NCI-H2107 treated with DMSO at 0.1 percent for 48 hours (cell line): ENCODE data around the gene MT1E.

Experiments
- DNase-seq: peaks from one replicate; lab custom pipeline; 2025; ENCODE audit not compliant: unreplicated experiment; lab: John Stamatoyannopoulos, UW

The MT1E gene

DNA sequence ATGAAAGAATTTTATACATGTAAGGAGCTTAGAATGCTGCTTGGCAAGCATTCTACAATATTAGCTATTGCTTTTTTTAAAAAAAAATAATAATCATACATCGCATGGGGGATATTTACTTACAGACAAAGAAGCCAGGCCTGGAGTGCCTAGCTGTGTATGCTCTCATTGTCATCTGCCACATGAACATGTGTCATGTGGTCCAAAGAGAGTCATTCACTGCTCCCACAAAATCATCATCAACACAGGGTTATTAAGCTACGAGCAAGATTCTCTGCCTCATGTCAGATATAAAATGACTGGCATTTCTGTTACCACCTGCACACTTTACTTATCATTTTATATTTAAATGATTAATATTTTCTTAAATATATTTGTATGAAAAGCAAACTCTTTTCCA is 1.9 kb upstream of the MT1E start:
- no peak for DNase-seq

- DNase-seq: no peak
Measured at GRCh38 chr16:56625943-56626654, 518 bp downstream of the MT1E start.

DNA sequence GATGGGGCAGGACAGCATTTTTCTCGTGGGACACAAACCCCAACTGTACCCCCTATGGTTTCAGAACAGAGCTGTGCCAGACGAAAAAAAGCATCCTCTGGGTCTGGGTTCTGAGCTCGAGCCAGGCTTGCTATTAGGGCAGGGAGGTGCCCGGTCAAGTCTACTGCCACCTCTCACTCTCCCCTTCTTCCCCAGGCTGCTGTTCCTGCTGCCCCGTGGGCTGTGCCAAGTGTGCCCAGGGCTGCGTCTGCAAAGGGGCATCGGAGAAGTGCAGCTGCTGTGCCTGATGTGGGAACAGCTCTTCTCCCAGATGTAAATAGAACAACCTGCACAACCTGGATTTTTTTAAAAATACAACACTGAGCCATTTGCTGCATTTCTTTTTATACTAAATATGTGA is 1.1 kb downstream of the MT1E start:
- DNase-seq: no peak

DNA sequence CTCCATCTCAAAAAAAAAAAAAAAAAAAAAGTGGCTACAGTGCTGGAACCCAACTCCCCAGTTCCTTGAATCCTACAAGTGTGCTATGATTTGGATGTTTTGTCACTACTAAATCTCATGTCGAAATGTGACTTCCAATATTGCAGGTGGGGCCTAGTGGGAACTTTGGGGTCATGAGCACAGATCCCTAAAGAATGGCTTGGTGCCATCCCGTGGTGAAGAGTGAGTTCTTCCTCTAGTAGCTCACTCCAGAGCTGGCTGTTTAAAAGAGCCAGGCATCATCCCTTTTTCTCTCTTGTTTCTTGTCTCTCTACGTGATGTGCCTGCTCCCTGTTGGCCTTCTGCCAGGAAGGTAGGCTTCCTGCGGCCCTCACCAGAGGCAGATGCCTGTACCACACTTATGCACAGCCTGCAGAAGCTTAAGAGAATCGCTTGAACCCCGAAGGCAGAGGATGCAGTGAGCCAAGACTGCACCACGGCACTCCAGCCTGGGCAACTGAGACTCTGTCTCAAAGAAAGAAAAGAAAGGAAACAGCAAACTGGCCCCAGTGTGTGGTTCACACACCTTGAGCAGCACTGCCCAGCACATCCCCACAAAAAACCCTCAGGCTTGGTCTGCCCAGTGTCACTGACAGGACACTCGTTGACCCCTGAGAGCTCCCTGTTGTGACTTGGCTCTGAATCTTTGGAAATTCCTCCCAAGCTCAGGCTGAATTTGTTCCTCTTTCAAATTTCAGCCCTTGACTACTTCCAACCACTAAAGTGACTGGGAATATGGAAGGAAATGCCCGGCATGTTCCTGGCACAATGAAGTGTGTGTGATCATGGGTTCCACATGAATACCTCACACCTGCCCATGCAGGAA is 3.1 kb downstream of the MT1E start:
- no peak for DNase-seq

DNA sequence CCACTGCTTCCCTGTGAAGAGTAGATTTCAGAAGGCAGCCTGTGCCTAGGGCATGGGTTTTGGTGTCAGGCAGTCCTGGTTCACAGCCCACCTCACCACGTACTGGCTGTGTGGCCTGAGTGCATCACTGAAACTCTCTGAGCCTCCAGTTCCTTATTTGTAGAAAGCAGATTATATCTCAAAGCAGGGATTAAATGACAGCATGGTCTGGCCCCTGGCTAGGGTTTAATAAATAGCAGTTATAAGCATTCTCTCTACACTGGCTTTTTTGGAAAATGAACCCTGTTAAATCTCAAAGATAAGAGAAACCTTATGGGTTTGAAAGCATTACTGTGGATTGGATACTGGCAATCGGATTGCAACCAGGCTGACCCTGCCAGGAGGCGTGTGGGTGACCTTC is 4.0 kb downstream of the MT1E start:
- no peak for DNase-seq

- no peak for DNase-seq
Measured at GRCh38 chr16:56630134-56630533, 4.6 kb downstream of the MT1E start.

- no peak for DNase-seq
Measured at GRCh38 chr16:56631197-56631596, 5.6 kb downstream of the MT1E start.

GRCh38 chr16:56631832-56632155 is 6.2 kb downstream of the MT1E start:
- no peak for DNase-seq

DNA sequence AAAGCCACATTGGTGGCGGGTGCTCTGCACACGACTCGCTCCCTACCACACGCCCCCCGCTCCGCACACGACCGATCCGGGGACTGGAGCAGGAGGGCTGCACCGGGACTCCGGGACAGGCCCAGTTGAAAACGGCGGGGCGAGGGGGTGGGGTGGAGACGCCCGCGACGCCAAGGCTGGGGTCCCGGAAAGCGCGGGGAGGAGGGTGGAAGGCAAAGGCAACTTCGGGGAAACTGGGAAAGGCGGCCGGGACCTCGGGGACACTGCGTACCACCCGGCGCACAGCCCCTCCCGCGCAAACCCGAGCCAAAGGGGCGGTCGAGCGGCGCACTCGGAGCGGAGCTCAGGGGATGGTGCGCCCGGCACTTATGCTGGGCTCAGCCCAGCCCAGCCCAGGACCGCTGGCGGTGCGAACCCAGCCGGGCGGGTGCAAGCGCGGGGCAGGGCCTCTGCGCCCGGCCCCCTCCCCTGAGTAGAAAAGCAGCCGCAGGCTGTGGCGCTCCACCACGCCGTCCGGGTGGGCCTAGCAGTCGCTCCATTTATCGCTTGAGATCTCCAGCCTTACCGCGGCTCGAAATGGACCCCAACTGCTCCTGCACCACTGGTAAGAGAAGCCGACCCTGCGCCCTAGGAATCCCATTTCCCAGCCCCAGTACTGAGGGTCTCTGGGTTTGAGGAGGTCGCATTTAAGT is 6.7 kb downstream of the MT1E start, which contains the start of gene MT1M:
Gene MT1M (plus strand): TSS at position 504 of the 692 bp plus-strand sequence. CDS start 73 bp downstream, at position 577.
- DNase-seq: no peak

DNA sequence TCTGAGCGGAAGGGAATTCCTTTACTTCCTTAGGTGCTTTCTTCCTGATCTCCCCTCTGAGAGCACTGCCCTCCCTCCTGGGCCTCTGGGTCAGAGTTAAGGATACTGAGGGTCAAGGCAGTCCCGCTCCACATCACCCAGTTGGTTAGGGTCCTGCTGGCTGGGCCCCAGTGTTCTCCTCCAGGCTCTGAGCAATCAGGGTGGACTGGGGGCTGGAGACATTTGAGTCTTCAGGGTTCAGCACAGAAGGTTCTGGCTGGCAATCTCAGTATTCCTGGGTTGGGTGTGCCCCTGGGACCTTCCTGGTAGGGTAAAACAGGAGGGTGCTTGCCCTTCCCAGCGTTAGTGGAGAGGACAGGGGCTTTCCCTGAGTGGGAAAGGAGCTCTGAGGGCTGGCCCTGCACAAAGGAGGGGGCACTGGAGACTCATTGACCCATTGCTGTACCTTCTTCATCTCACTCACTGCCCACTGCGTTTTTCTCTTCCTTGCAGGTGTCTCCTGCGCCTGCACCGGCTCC is 7.3 kb downstream of the MT1E start:
- no peak for DNase-seq

GRCh38 chr16:56633535-56633934 is 8.0 kb downstream of the MT1E start:
- no peak for DNase-seq

- DNase-seq: no peak
Measured at GRCh38 chr16:56634715-56635440, 9.3 kb downstream of the MT1E start.

GRCh38 chr16:56635441-56635967 is 9.9 kb downstream of the MT1E start:
- no peak for DNase-seq

- no peak for DNase-seq
Measured at GRCh38 chr16:56636616-56637413, 11.2 kb downstream of the MT1E start.

DNA sequence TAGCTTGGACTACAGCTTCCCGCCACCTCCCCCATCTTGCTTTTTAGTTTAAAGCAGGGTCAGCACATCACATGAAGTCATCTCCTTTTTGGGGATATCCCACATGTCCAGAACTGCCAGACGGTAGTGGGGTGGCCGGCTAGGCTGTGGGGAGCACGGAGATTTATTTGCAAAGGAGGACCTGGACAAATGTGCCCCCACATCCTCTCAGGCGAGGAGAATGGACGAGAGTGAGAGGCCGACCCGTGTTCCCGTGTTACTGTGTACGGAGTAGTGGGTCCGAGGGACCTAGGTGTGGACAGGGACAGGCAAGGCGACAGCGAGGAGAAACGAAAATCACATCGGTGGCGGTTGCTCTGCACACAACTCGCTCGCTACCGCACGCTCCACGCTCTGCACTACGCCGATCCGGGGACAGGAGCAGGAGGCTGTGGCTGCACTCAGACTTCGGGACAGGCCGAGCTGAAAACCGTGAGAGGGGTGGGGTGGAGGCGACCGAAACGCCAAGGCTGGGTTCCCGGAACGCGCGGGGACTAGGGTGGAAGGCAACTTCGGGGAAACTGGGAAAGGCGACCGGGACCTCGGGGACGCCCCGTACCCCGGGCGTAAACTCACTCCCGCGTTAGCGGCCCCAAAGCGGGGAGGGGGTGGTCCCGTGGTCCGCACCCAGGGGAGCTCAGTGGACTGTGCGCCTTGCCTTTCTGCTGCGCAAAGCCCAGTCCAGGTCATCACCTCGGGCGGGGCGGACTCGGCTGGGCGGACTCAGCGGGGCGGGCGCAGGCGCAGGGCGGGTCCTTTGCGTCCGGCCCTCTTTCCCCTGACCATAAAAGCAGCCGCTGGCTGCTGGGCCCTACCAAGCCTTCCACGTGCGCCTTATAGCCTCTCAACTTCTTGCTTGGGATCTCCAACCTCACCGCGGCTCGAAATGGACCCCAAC is 12.5 kb downstream of the MT1E start, which contains the start of gene MT1A:
Gene MT1A (plus strand): TSS at position 853 of the 937 bp plus-strand sequence. CDS start 73 bp downstream, at position 926.
- DNase-seq: no peak

DNA sequence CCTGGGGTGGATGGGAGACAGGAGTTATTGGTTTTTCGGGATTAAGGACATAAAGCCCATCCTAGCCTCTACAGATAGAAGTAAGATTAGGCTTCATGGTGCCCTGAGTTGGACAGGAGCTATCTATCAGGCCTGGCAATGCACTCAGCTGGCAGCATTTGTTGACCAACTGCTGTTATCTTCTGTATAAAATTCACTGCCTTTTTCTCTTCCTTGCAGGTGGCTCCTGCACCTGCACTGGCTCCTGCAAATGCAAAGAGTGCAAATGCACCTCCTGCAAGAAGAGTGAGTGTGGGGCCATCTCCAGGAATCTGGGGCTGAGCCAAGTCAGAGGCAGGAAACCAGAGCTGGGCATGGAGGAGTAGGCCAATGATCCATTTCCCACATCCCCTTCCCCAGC is 13.5 kb downstream of the MT1E start:
- DNase-seq: no peak

- DNase-seq: no peak
Measured at GRCh38 chr16:56640076-56640475, 14.5 kb downstream of the MT1E start.

GRCh38 chr16:56641166-56641565 is 15.6 kb downstream of the MT1E start:
- DNase-seq: no peak
